Fibroblast of skin of scalp (primary cell): ENCODE results near the gene PGK1. TPM values are rescaled to one million over a fixed set of nuclear protein-coding genes. Genes with fewer than 3 reads are reported as not detected.
A peak's percentile ranks its signal among the peaks of the same experiment; 100 is the strongest.
"Not testable (repeated sequence)": the region's sequence is repeated elsewhere in the genome, so short reads cannot be mapped to it uniquely, and the experiment has no call there.

Experiments used
- DNase-seq: peaks from one replicate; pipeline ENCODE4 v3.0.0-alpha.2; 2013
- polyA plus RNA-seq, 2 experiments: library from polyadenylated mRNA; unstranded; fragments of 120-200 nt; gene quantifications; one replicate each; pipeline ENCODE4 v1.2.1, GENCODE V29; 2013; ENCODE audit not compliant: insufficient read length in 2 of 2

Gene PGK1
- 1,283 TPM for polyA plus RNA-seq (2013, experiment 1 of 2; ENCODE audit: insufficient read length)
- 1,222 TPM for polyA plus RNA-seq (2013, experiment 2 of 2; ENCODE audit: insufficient read length)

DNA sequence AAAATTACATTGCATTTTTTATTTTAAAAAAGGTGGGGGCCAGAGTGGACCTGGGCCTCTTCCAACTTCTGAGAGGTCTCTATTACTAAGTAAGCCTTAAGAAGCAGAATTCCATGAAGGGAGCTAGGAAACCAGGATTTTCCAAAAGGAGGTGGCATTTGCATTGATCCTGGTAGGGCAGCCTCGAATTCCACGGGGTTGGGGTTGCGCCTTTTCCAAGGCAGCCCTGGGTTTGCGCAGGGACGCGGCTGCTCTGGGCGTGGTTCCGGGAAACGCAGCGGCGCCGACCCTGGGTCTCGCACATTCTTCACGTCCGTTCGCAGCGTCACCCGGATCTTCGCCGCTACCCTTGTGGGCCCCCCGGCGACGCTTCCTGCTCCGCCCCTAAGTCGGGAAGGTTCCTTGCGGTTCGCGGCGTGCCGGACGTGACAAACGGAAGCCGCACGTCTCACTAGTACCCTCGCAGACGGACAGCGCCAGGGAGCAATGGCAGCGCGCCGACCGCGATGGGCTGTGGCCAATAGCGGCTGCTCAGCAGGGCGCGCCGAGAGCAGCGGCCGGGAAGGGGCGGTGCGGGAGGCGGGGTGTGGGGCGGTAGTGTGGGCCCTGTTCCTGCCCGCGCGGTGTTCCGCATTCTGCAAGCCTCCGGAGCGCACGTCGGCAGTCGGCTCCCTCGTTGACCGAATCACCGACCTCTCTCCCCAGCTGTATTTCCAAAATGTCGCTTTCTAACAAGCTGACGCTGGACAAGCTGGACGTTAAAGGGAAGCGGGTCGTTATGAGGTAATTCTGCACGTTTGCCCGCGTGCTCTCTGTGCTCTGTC is at the start of gene PGK1:
Gene PGK1, plus strand, starts transcription at position 626 of the 824 bp plus-strand sequence. Its CDS starts 93 bp downstream, at position 719.
- DNase-seq: peak; percentile 98

- no peak for DNase-seq
These were observed 40.4 kb upstream of the PGK1 start for GRCh38 chrX:78063687-78064086.

GRCh38 chrX:78064152-78064551 is 39.9 kb upstream of the PGK1 start:
- DNase-seq: no peak

- DNase-seq: peak; percentile 72
These were observed 39.1 kb upstream of the PGK1 start for GRCh38 chrX:78064698-78065601.

DNA sequence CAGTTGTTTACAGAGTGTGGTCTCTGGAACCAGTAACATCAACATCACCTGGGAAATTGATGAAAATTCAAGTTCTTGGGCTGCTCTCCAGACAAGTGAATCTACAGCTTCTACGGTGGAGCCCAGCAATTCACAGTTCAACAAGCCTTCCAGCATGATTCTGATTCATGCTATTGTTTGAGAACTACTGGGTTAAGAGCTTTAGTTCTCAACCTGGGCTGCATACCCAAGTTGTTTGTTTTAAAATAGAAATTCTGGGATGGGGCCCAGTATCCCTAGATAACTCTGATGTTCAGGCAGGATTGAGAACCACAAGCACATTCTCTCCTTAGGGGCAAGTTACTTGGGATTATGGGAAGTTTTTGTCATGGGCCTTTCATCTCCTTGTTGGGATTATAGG is 37.9 kb upstream of the PGK1 start:
- peak; percentile 2 for DNase-seq

DNA sequence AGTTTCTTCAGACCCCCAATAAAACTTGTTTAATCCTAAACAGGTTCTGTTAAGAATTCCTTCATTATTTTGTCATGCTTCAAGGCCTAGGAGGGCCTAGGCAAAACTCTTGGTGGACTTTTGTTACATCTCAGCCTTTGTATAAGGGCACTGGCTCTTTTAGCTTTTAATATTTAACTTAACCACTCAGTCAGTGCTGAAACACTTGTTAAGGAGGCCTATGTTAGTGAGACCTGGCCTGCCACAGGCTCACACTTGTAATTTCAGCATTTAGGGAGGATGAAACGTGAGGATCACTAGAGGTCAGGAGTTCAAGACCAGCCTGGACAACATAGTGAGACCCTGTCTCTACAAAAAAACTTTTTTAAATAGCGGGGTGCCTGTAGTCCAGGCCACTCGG is 32.7 kb upstream of the PGK1 start:
- DNase-seq: no peak

DNA sequence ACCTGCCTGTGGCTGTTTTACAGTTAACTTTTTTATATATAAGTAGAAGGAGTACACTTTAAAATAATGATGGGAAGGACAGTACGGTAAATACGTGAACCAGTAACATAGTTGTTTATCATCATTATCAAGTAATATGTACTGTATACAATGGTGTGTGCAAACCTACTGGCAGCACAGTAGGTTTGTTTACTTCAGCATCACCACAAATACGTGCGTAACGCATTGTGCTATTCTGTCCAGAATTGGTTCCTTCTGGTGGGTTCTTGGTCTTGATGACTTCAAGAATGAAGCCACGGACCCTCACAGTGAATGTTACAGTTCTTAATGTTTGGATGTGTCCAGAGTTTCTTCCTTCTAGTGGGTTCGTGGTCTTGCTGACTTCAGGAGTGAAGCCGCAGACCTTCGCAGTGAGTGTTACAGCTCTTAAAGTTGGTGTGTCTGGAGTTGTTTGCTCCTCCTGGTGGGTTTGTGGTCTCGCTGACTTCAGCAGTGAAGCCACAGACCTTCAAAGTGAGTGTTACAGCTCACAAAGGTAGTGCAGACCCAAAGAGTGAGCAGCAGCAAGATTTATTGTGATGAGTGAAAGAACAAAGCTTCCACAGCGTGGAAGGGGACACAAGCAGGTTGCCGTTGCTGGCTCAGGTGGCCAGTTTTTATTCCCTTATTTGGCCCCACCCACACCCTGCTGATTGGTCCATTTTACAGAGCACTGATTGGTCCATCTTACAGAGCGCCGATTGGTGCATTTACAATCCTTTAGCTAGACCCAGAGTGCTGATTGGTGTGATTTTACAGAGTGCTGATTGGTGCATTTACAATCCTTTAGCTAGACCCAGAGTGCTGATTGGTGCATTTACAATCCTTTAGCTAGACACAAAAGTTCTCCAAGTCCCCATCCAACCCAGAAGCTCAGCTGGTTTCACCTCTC is 30.6 kb upstream of the PGK1 start:
- DNase-seq: not testable (repeated sequence)

DNA sequence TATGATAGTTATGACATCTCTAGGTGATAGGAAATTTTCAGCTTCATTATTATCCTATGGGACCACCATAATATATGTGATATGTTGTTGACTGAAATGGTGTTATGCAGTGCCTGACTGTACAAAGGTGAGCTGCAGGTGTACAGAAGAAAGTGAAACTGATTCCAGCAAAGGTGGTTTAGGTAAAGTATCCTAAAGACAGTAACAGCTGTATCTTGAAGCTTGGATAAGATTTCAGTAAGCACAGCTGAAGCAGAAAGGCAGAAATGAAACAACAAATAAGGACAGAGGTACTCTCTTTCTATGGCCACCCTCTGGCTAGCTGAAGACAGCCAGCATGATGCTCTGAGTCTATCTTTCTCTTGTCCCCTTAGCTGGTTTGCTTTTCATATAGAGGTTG is 30.0 kb upstream of the PGK1 start:
- DNase-seq: no peak

- no peak for DNase-seq
These were observed 28.2 kb upstream of the PGK1 start for GRCh38 chrX:78075787-78076389.

GRCh38 chrX:78081413-78081812 is 22.6 kb upstream of the PGK1 start:
- DNase-seq: not testable (repeated sequence)

DNA sequence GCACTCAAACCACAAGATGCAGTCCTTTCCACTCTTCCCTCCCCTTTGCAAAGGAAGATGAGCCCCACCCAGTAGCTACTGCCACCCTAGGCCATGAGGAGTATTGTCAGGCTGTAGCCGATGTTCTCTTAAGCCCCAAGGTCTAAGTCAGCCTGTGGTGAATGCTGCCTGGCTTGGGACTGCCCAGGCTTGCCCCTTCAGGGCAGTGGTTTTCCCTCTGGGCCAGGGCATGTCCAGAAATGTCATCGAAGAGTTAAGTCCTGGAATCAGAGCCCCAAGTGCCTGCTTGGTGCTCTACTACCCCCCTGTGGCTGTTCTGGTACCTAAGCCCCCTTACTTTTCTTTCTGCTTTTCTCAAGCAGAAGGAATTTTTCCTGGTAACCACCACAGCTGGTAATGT is 11.8 kb upstream of the PGK1 start:
- DNase-seq: peak; percentile 54

DNA sequence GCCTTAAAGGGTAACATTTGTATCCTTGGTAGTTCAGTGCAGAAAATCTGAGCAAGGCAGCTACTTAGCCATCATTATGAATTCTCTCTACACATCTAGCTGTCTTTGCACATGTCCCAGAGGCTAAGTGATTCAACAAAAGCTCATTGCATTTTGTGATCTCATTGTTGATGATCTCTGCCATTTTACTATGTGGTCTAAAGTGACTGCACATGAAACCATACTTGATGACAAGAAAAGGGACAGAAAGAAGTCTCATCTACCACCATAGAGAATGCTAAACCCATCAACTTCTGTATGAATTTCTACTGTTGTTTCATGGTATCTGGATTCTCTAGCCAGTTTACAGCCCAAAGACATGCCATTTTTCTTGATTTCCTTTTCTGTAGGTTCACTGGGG is 5.9 kb upstream of the PGK1 start:
- no peak for DNase-seq

GRCh38 chrX:78102091-78102490 is 2.0 kb upstream of the PGK1 start:
- no peak for DNase-seq

DNA sequence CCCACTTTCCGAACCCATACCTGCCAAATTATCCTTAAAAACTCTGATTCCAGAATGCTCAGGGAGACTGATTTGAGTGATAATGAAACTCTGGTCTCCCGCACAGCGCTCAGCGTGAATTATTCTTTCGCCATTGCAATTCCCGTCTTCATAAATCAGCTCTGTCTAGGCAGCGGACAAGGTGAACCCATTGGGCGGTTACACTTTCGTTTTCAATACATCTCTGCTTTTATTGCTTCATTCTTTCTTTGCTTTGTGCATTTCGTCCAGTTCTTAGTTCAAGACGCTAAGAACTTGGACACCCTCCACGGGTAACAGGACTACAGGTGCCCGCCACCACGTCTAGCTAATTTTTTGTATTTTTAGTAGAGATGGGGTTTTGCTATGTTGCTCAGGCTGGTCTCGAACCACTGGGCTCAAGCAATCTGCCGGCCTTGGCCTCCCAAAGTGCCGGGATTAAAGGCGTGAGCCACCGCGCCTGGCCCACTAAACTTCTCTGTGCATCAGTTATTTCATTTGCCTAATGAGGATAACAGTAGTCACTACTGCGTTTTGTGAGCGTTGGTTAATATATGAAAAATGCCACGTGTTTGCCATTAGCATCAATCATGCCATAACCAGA is 936 bp upstream of the PGK1 start:
- DNase-seq: no peak

GRCh38 chrX:78104447-78105176 is 564 bp downstream of the PGK1 start:
- DNase-seq: peak; percentile 46

GRCh38 chrX:78105944-78106650 is 2.0 kb downstream of the PGK1 start:
- DNase-seq: no peak

GRCh38 chrX:78106651-78106986 is 2.6 kb downstream of the PGK1 start:
- no peak for DNase-seq

DNA sequence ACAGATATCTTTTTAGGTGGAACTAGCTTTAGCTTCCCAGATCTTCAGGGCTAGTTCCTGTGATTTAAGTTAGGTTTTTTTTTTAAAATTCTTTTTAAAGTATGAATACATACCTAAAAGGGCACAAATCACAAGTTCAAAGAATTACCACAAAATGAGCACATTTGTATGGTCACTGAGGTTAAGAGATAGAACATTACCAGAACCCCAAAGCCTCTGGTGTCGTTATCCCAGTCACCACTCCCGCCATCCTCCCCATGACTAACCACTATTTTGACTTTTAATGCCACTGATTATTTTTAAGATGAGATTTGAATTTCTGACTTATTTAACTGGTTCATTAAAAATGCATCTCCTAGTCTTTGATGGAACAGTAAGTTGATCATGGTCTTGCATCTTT is 5.4 kb downstream of the PGK1 start:
- no peak for DNase-seq

GRCh38 chrX:78111140-78111931 is 7.3 kb downstream of the PGK1 start:
- no peak for DNase-seq
